Liver (tissue), 10 donors: ENCODE measurements around the gene TMEM150A. TPM values are rescaled to one million over a fixed set of nuclear protein-coding genes. Genes with fewer than 3 reads are reported as not detected.

Source experiments
- DNase-seq: peaks from one replicate; pipeline ENCODE4 v3.0.0-alpha.2; 2017; ENCODE audit warnings: low spot score
- H3K27ac ChIP-seq, 2 donors: one replicate each; pipeline ENCODE4 v1.7.0; 2013; ENCODE audit warnings: inconsistent platforms in 2 of 2, low read length in 2 of 2, control low read depth in 1 of 2, low read depth in 1 of 2, mild to moderate bottlenecking in 1 of 2
- H3K27me3 ChIP-seq, 4 donors: one replicate each; pipeline versions ENCODE4 v1.6.1 to v1.7.0; 2013; ENCODE audit warnings: low read length in 3 of 4, inconsistent platforms in 1 of 4, mild to moderate bottlenecking in 1 of 4, moderate library complexity in 1 of 4; ENCODE audit not compliant: control insufficient read depth in 4 of 4, insufficient read depth in 4 of 4
- H3K36me3 ChIP-seq, 4 donors: one replicate each; pipeline versions ENCODE4 v1.6.1 to v1.7.0; 2013; ENCODE audit warnings: low read length in 3 of 4, mild to moderate bottlenecking in 3 of 4, low read depth in 1 of 4, moderate library complexity in 1 of 4; ENCODE audit not compliant: control insufficient read depth in 4 of 4, insufficient read depth in 3 of 4
- H3K4me1 ChIP-seq, 4 donors: one replicate each; pipeline versions ENCODE4 v1.6.1 to v1.7.0; 2013; ENCODE audit warnings: low read length in 3 of 4, mild to moderate bottlenecking in 3 of 4, moderate library complexity in 1 of 4; ENCODE audit not compliant: control insufficient read depth in 4 of 4, insufficient read depth in 4 of 4
- H3K4me3 ChIP-seq, 3 donors: one replicate each; pipeline versions ENCODE4 v1.6.1 to v1.7.0; 2013; ENCODE audit warnings: low read length in 3 of 3, control low read depth in 1 of 3, low read depth in 1 of 3, mild to moderate bottlenecking in 1 of 3
- H3K9ac ChIP-seq, 2 donors: one replicate each; pipeline ENCODE4 v1.7.0; 2013; ENCODE audit warnings: low read length in 2 of 2, mild to moderate bottlenecking in 2 of 2, moderate library complexity in 2 of 2, control low read depth in 1 of 2, low read depth in 1 of 2
- H3K9me3 ChIP-seq, 4 donors: one replicate each; pipeline versions ENCODE4 v1.6.1 to v1.7.0; 2013; ENCODE audit warnings: low read length in 3 of 4; ENCODE audit not compliant: control insufficient read depth in 4 of 4
- CTCF ChIP-seq: fragments of 150-350 bp; IDR thresholded peaks from 2 replicates; pipeline ENCODE4 v1.5.1; 2017; ENCODE audit warnings: improper control_type of control experiment, low read depth, low read length; ENCODE audit not compliant: missing input control
- EGR1 ChIP-seq, 2 donors: IDR thresholded peaks; 2 replicates each; pipeline ENCODE4 v1.6.1; 2016 to 2018; ENCODE audit warnings: antibody characterized with exemption in 2 of 2, low read depth in 2 of 2
- FOXA1 ChIP-seq: IDR thresholded peaks from 2 replicates; pipeline ENCODE4 v1.6.1; 2016; ENCODE audit warnings: antibody characterized with exemption
- FOXA2 ChIP-seq: IDR thresholded peaks from 2 replicates; pipeline ENCODE4 v1.6.1; 2016; ENCODE audit warnings: antibody characterized with exemption
- GABPA ChIP-seq, 2 donors: IDR thresholded peaks in 1 of 2; conservative IDR thresholded peaks in 1 of 2; 2 replicates each; pipeline ENCODE4 v1.6.1; 2016; ENCODE audit warnings: antibody characterized with exemption in 2 of 2, mild to moderate bottlenecking in 1 of 2, moderate library complexity in 1 of 2
- HNF4A ChIP-seq, 2 donors: conservative IDR thresholded peaks; 2 replicates each; pipeline ENCODE4 v1.6.1; 2016; ENCODE audit warnings: antibody characterized with exemption in 2 of 2, mild to moderate bottlenecking in 2 of 2
- HNF4G ChIP-seq: IDR thresholded peaks from 2 replicates; pipeline ENCODE4 v1.6.1; 2016; ENCODE audit warnings: antibody characterized with exemption
- JUND ChIP-seq, 2 donors: IDR thresholded peaks; 2 replicates each; pipeline ENCODE4 v1.6.1; 2016; ENCODE audit warnings: antibody characterized with exemption in 2 of 2
- NR2F2 ChIP-seq: IDR thresholded peaks from 2 replicates; pipeline ENCODE4 v1.6.1; 2016; ENCODE audit warnings: antibody characterized with exemption
- RAD21 ChIP-seq, 2 donors: IDR thresholded peaks; 2 replicates each; pipeline ENCODE4 v1.6.1; 2016; ENCODE audit warnings: antibody characterized with exemption in 2 of 2, mild to moderate bottlenecking in 2 of 2
- REST ChIP-seq: IDR thresholded peaks from 2 replicates; pipeline ENCODE4 v1.6.1; 2016; ENCODE audit warnings: antibody characterized with exemption, mild to moderate bottlenecking
- RXRA ChIP-seq, 2 donors: IDR thresholded peaks; 2 replicates each; pipeline ENCODE4 v1.6.1; 2017 to 2018; ENCODE audit warnings: antibody characterized with exemption in 2 of 2, mild to moderate bottlenecking in 1 of 2
- SP1 ChIP-seq: IDR thresholded peaks from 2 replicates; pipeline ENCODE4 v1.6.1; 2018; ENCODE audit warnings: antibody characterized with exemption, mild to moderate bottlenecking
- TAF1 ChIP-seq: conservative IDR thresholded peaks from 2 replicates; pipeline ENCODE4 v1.6.1; 2016; ENCODE audit warnings: antibody characterized with exemption, mild to moderate bottlenecking
- YY1 ChIP-seq: IDR thresholded peaks from 2 replicates; pipeline ENCODE4 v1.6.1; 2016; ENCODE audit warnings: antibody characterized with exemption, mild to moderate bottlenecking
- WGBS: extraction: QIAGEN DNeasy Blood & Tissue Kit; methylation state at CpG from one replicate; pipeline ENCODE4 v1.1.7; 2013; 5-methylcytosine and 5-hydroxymethylcytosine counted together
- polyA plus RNA-seq, 2 donors: library from polyadenylated mRNA; stranded (reverse) in 1 of 2; unstranded in 1 of 2; fragments of 200-250 nt in 1 of 2; fragments of >200 nt in 1 of 2; fragmentation: Nextera tagmentation in 1 of 2; extraction: Ambion mirVana in 1 of 2; gene quantifications; one replicate each; pipeline versions ENCODE4 v1.2.1 to v1.2.3, GENCODE V29; 2013 to 2015
- small RNA-seq: library from RNA; depleted of rRNA; stranded (forward); fragments of <200 nt; gene quantifications from one replicate; pipeline ENCODE3, GENCODE V24; 2014
- total RNA-seq, 2 donors: library from RNA; depleted of rRNA; stranded (reverse); fragments of >200 nt; gene quantifications; one replicate each; pipeline ENCODE4 v1.2.3, GENCODE V29; 2014
- TF ChIP-seq, protein P1 (sequence below): IDR thresholded peaks from 2 replicates; pipeline ENCODE4 v1.6.1; 2016; ENCODE audit warnings: antibody characterized with exemption
- TF ChIP-seq, protein P2 (sequence below): IDR thresholded peaks from 2 replicates; pipeline ENCODE4 v1.6.1; 2016; ENCODE audit warnings: antibody characterized with exemption
- TF ChIP-seq, protein P3 (sequence below): IDR thresholded peaks from 2 replicates; pipeline ENCODE4 v1.6.1; 2016; ENCODE audit warnings: antibody characterized with exemption
- donor health status: healthy.
- donor health status: healthy.
- donor health status: healthy.
- donor health status: healthy.
- donor health status: healthy.

The TMEM150A gene
- total and polyA plus RNA-seq, 4 donors, result 13.1 to 32.5 (median 24.6) TPM

GRCh38 chr2:85548608-85548900 is 53.9 kb downstream of the TMEM150A start:
- WGBS, result 78% methylated on average over 2 of the region's 2 CpGs
- no peak for DNase-seq
- H3K36me3 ChIP-seq, result peaks cover 9 to 68% (median 48%) of the 10 kb centered on the region in 4 donors
- H3K4me3 ChIP-seq, result no peak overlapping the region
- H3K27ac ChIP-seq, result no peak overlapping the region
- TF ChIP-seq RAD21 (IDR thresholded peaks at IDR 0.05) (no peak), YY1 (no peak), FOXA2 (no peak), FOXA1 (no peak), RXRA (IDR thresholded peaks at IDR 0.05) (no peak), HNF4G (no peak), SP1 (no peak), EGR1 (IDR thresholded peaks at IDR 0.05; ENCODE audit: low read depth in 2 of 2) (no peak), HNF4A (conservative IDR thresholded peaks at IDR 0.05) (no peak), NR2F2 (no peak), GABPA (IDR thresholded peaks at IDR 0.05 in 1 of 2, conservative IDR thresholded peaks at IDR 0.05 in 1 of 2) (no peak), REST (no peak), TAF1 (no peak), CTCF (no peak), JUND (IDR thresholded peaks at IDR 0.05) (no peak)
- TF ChIP-seq, protein P1, sequence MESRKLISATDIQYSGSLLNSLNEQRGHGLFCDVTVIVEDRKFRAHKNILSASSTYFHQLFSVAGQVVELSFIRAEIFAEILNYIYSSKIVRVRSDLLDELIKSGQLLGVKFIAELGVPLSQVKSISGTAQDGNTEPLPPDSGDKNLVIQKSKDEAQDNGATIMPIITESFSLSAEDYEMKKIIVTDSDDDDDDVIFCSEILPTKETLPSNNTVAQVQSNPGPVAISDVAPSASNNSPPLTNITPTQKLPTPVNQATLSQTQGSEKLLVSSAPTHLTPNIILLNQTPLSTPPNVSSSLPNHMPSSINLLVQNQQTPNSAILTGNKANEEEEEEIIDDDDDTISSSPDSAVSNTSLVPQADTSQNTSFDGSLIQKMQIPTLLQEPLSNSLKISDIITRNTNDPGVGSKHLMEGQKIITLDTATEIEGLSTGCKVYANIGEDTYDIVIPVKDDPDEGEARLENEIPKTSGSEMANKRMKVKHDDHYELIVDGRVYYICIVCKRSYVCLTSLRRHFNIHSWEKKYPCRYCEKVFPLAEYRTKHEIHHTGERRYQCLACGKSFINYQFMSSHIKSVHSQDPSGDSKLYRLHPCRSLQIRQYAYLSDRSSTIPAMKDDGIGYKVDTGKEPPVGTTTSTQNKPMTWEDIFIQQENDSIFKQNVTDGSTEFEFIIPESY, result no peak
- TF ChIP-seq, protein P2, sequence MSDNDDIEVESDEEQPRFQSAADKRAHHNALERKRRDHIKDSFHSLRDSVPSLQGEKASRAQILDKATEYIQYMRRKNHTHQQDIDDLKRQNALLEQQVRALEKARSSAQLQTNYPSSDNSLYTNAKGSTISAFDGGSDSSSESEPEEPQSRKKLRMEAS, result no peak
- TF ChIP-seq, protein P3, sequence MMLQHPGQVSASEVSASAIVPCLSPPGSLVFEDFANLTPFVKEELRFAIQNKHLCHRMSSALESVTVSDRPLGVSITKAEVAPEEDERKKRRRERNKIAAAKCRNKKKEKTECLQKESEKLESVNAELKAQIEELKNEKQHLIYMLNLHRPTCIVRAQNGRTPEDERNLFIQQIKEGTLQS, result no peak
- H3K9me3 ChIP-seq, result no peaks in the 10 kb centered on the region
- no peaks in the 10 kb centered on the region for H3K27me3 ChIP-seq
- H3K4me1 ChIP-seq, result peaks cover 0 to 9% (median 1%) of the 10 kb centered on the region in 4 donors
- no peak overlapping the region for H3K9ac ChIP-seq

Small RNA genes lying within 50 kb of the gene (small RNA-seq; reads per million reads assigned to genes)
- not detected for gene RN7SL126P

Other genes starting within 250 kb of the TMEM150A start
- 100 to 1,000 TPM in 1 of 2 donors, 10 to 100 TPM in 1; 58.5 to 101 TPM for gene RETSAT, start 248.2 kb downstream of the TMEM150A start, total RNA-seq
- 10 to 100 TPM; 22.8 to 82.9 TPM for gene RETSAT, start 248.2 kb downstream of the TMEM150A start, polyA plus RNA-seq
- gene ELMOD3, start 247.9 kb downstream of the TMEM150A start, total RNA-seq, result 10 to 100 TPM in 1 of 2 donors, 1 to 10 TPM in 1; 5.5 to 15.8 TPM
- gene ELMOD3, start 247.9 kb downstream of the TMEM150A start, polyA plus RNA-seq, result 1 to 10 TPM; 6.3 to 9.7 TPM
- gene CAPG, start 192.3 kb downstream of the TMEM150A start, total RNA-seq, result 10 to 100 TPM in 1 of 2 donors, 1 to 10 TPM in 1; 4.1 to 19.3 TPM
- 1 to 10 TPM; 2.7 to 6.3 TPM for gene CAPG, start 192.3 kb downstream of the TMEM150A start, polyA plus RNA-seq
- gene SH2D6, start 184.0 kb downstream of the TMEM150A start, total RNA-seq, result under 1 TPM in 1 of 2 donors, not detected in 1; 0.92 TPM
- gene SH2D6, start 184.0 kb downstream of the TMEM150A start, polyA plus RNA-seq, result under 1 TPM; 0.28 to 0.39 TPM
- 100 to 1,000 TPM in 1 of 2 donors, 10 to 100 TPM in 1; 60.5 to 104 TPM for gene MAT2A, start 63.5 kb downstream of the TMEM150A start, total RNA-seq
- gene MAT2A, start 63.5 kb downstream of the TMEM150A start, polyA plus RNA-seq, result 10 to 100 TPM; 48.3 to 99.3 TPM
- gene GGCX, start 41.2 kb downstream of the TMEM150A start, total RNA-seq, result 100 to 1,000 TPM in 1 of 2 donors, 10 to 100 TPM in 1; 77.5 to 189 TPM
- gene GGCX, start 41.2 kb downstream of the TMEM150A start, polyA plus RNA-seq, result 100 to 1,000 TPM in 1 of 2 donors, 10 to 100 TPM in 1; 67.3 to 103 TPM
- gene VAMP8, start 25.1 kb downstream of the TMEM150A start, total RNA-seq, result 10 to 100 TPM; 29.2 to 50.8 TPM
- 100 to 1,000 TPM; 108 to 140 TPM for gene VAMP8, start 25.1 kb downstream of the TMEM150A start, polyA plus RNA-seq
- gene VAMP5, start 18.3 kb downstream of the TMEM150A start, total RNA-seq, result 10 to 100 TPM in 1 of 2 donors, 1 to 10 TPM in 1; 9.7 to 11.3 TPM
- gene VAMP5, start 18.3 kb downstream of the TMEM150A start, polyA plus RNA-seq, result 10 to 100 TPM; 69.1 to 74.6 TPM
- 100 to 1,000 TPM; 101 to 108 TPM for gene RNF181, start 7.0 kb downstream of the TMEM150A start, total RNA-seq
- 100 to 1,000 TPM; 120 to 195 TPM for gene RNF181, start 7.0 kb downstream of the TMEM150A start, polyA plus RNA-seq
- 10 to 100 TPM in 1 of 2 donors, 1 to 10 TPM in 1; 7.6 to 13.4 TPM for gene C2orf68, start 9.4 kb upstream of the TMEM150A start, total RNA-seq
- gene C2orf68, start 9.4 kb upstream of the TMEM150A start, polyA plus RNA-seq, result 10 to 100 TPM in 1 of 2 donors, 1 to 10 TPM in 1; 9.8 to 20.9 TPM
- gene USP39, start 13.5 kb upstream of the TMEM150A start, total RNA-seq, result 10 to 100 TPM; 20.8 to 30.5 TPM
- 10 to 100 TPM; 14.9 to 17.7 TPM for gene USP39, start 13.5 kb upstream of the TMEM150A start, polyA plus RNA-seq
- not detected for gene SFTPB, start 65.5 kb upstream of the TMEM150A start, total RNA-seq
- gene SFTPB, start 65.5 kb upstream of the TMEM150A start, polyA plus RNA-seq, result not detected
- under 1 TPM in 1 of 2 donors, not detected in 1; 0.75 TPM for gene GNLY, start 91.7 kb upstream of the TMEM150A start, total RNA-seq
- 1 to 10 TPM; 1.3 to 4.8 TPM for gene GNLY, start 91.7 kb upstream of the TMEM150A start, polyA plus RNA-seq
- 10 to 100 TPM in 1 of 2 donors, under 1 TPM in 1; 0.33 to 37.7 TPM for gene ATOH8, start 151.3 kb upstream of the TMEM150A start, total RNA-seq
- gene ATOH8, start 151.3 kb upstream of the TMEM150A start, polyA plus RNA-seq, result 10 to 100 TPM; 20.4 to 33.2 TPM